Measurements from ENCODE around the gene SENP7. TPM values are rescaled to one million over a fixed set of nuclear protein-coding genes. Genes with fewer than 3 reads are reported as not detected.

SENP7 gene
- total and polyA plus RNA-seq, 11 donors = 5.3 to 12.0 (median 8.2) TPM

- no peak for ATAC-seq
- peaks cover 0 to 2% (median 0%) of the 10 kb centered on the region in 9 donors for H3K36me3 ChIP-seq
- TF ChIP-seq POLR2A (IDR thresholded peaks at IDR 0.05) (no peak), CTCF (IDR thresholded peaks at IDR 0.05) (no peak)
- no peak overlapping the region for H3K27ac ChIP-seq
- no peak for DNase-seq
- H3K27me3 ChIP-seq = no peaks in the 10 kb centered on the region
- no peak overlapping the region for H3K4me3 ChIP-seq
- peaks cover 0 to 18% (median 7%) of the 10 kb centered on the region in 12 donors for H3K4me1 ChIP-seq
- 69 to 84% (median 78%) methylated on average over 3 of the region's 3 CpGs for WGBS, 4 donors
- intact Hi-C loops (cut with DNase I) = loop anchor here in 9 of 10 donors (5.0 to 10.0 kb wide), 4 partner anchors 52 to 167 kb away; partner anchors contain the start of genes TRMT10C (in 5 of the 9), PCNP (in 4 of the 9) and ZBTB11 (in 1 of the 9)
- no peaks in the 10 kb centered on the region for H3K9me3 ChIP-seq
Measured at GRCh38 chr3:101509811-101510210, 3.2 kb downstream of the SENP7 start.

- WGBS, 4 donors = 72 to 84% (median 76%) methylated on average over 3 of the region's 3 CpGs
- ATAC-seq = no peak
Measured at GRCh38 chr3:101509281-101509680, 3.7 kb downstream of the SENP7 start.

GRCh38 chr3:101501783-101502182 lies 11.2 kb downstream of the SENP7 start:
- no peak overlapping the region for H3K27ac ChIP-seq
- DNase-seq = no peak
- no peak overlapping the region for H3K4me3 ChIP-seq
- WGBS, 4 donors = 77 to 83% (median 81%) methylated on average over 3 of the region's 3 CpGs
- ATAC-seq = no peak
- H3K9me3 ChIP-seq = peaks cover 0 to 8% (median 0%) of the 10 kb centered on the region in 12 donors
- intact Hi-C loops (cut with DNase I) = no loop called here
- H3K4me1 ChIP-seq = no peaks in the 10 kb centered on the region
- TF ChIP-seq CTCF (IDR thresholded peaks at IDR 0.05) (no peak), POLR2A (IDR thresholded peaks at IDR 0.05) (no peak)
- H3K27me3 ChIP-seq = no peaks in the 10 kb centered on the region
- peaks cover 0 to 32% (median 12%) of the 10 kb centered on the region in 9 donors for H3K36me3 ChIP-seq

More at GRCh38 chr3:101509281-101509680, 3.7 kb downstream of the SENP7 start:
- no peak overlapping the region for H3K27ac ChIP-seq
- DNase-seq = no peak
- no peaks in the 10 kb centered on the region for H3K27me3 ChIP-seq
- H3K4me3 ChIP-seq = no peak overlapping the region
- TF ChIP-seq CTCF (IDR thresholded peaks at IDR 0.05) = no peak
- no peak for TF ChIP-seq POLR2A (IDR thresholded peaks at IDR 0.05)
- intact Hi-C loops (cut with DNase I) = no loop called here
- H3K36me3 ChIP-seq = peaks cover 0 to 7% (median 0%) of the 10 kb centered on the region in 9 donors
- peaks cover 0 to 18% (median 7%) of the 10 kb centered on the region in 12 donors for H3K4me1 ChIP-seq
- H3K9me3 ChIP-seq = no peaks in the 10 kb centered on the region

GRCh38 chr3:101500208-101500607 lies 12.8 kb downstream of the SENP7 start:
- intact Hi-C loops (cut with DNase I) = no loop called here
- H3K4me1 ChIP-seq = no peaks in the 10 kb centered on the region
- no peak overlapping the region for H3K4me3 ChIP-seq
- WGBS, 4 donors = 97 to 98% (median 98%) methylated on average over 1 of the region's 1 CpG
- ATAC-seq (no peak), DNase-seq (no peak)
- H3K9me3 ChIP-seq = peaks cover 0 to 8% (median 0%) of the 10 kb centered on the region in 12 donors
- H3K27me3 ChIP-seq = no peaks in the 10 kb centered on the region
- no peak overlapping the region for H3K27ac ChIP-seq
- peaks cover 0 to 32% (median 14%) of the 10 kb centered on the region in 9 donors for H3K36me3 ChIP-seq
- TF ChIP-seq POLR2A (IDR thresholded peaks at IDR 0.05) (no peak), CTCF (IDR thresholded peaks at IDR 0.05) (no peak)

Measured in heart left ventricle (tissue), 16 donors.